OCI-LY3 (cell line): Measurements from ENCODE around the gene EIF4E1B.

Experiments used
- H2AFZ ChIP-seq: fragments of 200-600, 300-600 bp; shearing (Covaris generic); 2 replicates; pipeline ENCODE4 v1.6.0; 2014; ENCODE audit warnings: antibody characterized with exemption, low read depth, low read length
- H3K27ac ChIP-seq: fragments of 200-600, 300-600 bp; sonication (generic); 2 replicates; pipeline ENCODE4 v1.5.1; 2014; ENCODE audit warnings: mild to moderate bottlenecking, low read length, moderate library complexity, mixed read lengths
- H3K27me3 ChIP-seq: fragments of 200-600, 300-600 bp; sonication (generic); 2 replicates; pipeline ENCODE4 v1.6.1; 2014; ENCODE audit warnings: low read depth, low read length, mixed read lengths
- H3K36me3 ChIP-seq: fragments of 200-600, 300-600 bp; sonication (generic); replicated peaks from 2 replicates; pipeline ENCODE3; 2014; ENCODE audit warnings: low read depth, low read length, mixed read lengths
- H3K4me1 ChIP-seq: fragments of 300-600, 200-600 bp; sonication (generic); 2 replicates; pipeline ENCODE4 v1.6.1; 2014; ENCODE audit warnings: low read length, mixed read lengths
- H3K4me2 ChIP-seq: fragments of 200-600, 300-600 bp; sonication (generic); 2 replicates; pipeline ENCODE4 v1.6.1; 2014; ENCODE audit warnings: low read length, mixed read lengths
- H3K4me3 ChIP-seq: fragments of 300-600, 200-600 bp; sonication (generic); 2 replicates; pipeline ENCODE4 v1.5.1; 2014; ENCODE audit warnings: antibody characterized with exemption, mild to moderate bottlenecking, low read length, moderate library complexity
- H3K79me2 ChIP-seq: fragments of 300-600, 200-600 bp; shearing (Covaris generic); 2 replicates; pipeline ENCODE4 v1.6.1; 2014; ENCODE audit warnings: mild to moderate bottlenecking, low read length, mixed read lengths
- H3K9ac ChIP-seq: fragments of 300-600, 200-600 bp; shearing (Covaris generic); 2 replicates; pipeline ENCODE4 v1.6.0; 2014; ENCODE audit warnings: mild to moderate bottlenecking, low read length, moderate library complexity
- H3K9me3 ChIP-seq: fragments of 200-600, 300-600 bp; shearing (Covaris generic); 2 replicates; pipeline ENCODE4 v1.6.1; 2014; ENCODE audit warnings: low read length, mixed read lengths; ENCODE audit not compliant: insufficient read depth
- H4K20me1 ChIP-seq: fragments of 200-600, 300-600 bp; sonication (generic); 2 replicates; pipeline ENCODE4 v1.6.1; 2016; ENCODE audit warnings: low read length, mixed read lengths; ENCODE audit not compliant: insufficient read depth
- CTCF ChIP-seq: fragments of 200-600, 300-600 bp; sonication (generic); IDR thresholded peaks from 2 replicates; pipeline ENCODE4 v1.5.1; 2014; ENCODE audit warnings: antibody characterized with exemption, low read length, low read depth
- EZH2phosphoT487 ChIP-seq: fragments of 200-600 bp; shearing (Covaris generic); IDR thresholded peaks from 2 replicates; pipeline ENCODE4 v1.6.1; 2018; ENCODE audit warnings: antibody characterized with exemption, mixed run types, low read depth

The EIF4E1B gene

GRCh38 chr5:176661676-176662075 is 31.2 kb downstream of the EIF4E1B start:
- Histone ChIP-seq H3K36me3 (no peaks in the 10 kb centered on the region), H3K79me2 (no peaks in the 10 kb centered on the region), H3K27ac (no peak overlapping the region), H3K4me1 (peaks cover 17% of the 10 kb centered on the region), H3K4me2 (no peak overlapping the region), H4K20me1 (no peaks in the 10 kb centered on the region), H3K4me3 (no peak overlapping the region), H3K9me3 (no peaks in the 10 kb centered on the region), H3K9ac (no peak overlapping the region), H2AFZ (no peak overlapping the region), H3K27me3 (no peaks in the 10 kb centered on the region)
- TF ChIP-seq CTCF: no peak
- TF ChIP-seq EZH2phosphoT487: no peak

- H3K9me3 ChIP-seq: no peaks in the 10 kb centered on the region
- TF ChIP-seq EZH2phosphoT487 (no peak), CTCF (no peak)
- peaks cover 17% of the 10 kb centered on the region for H3K4me1 ChIP-seq
- H2AFZ ChIP-seq: no peak overlapping the region
- no peak overlapping the region for H3K9ac ChIP-seq
- H3K4me3 ChIP-seq: no peak overlapping the region
- no peaks in the 10 kb centered on the region for H4K20me1 ChIP-seq
- H3K27me3 ChIP-seq: peaks cover 6% of the 10 kb centered on the region
- no peak overlapping the region for H3K27ac ChIP-seq
- H3K36me3 ChIP-seq: no peaks in the 10 kb centered on the region
- H3K4me2 ChIP-seq: no peak overlapping the region
- no peaks in the 10 kb centered on the region for H3K79me2 ChIP-seq
These were observed 32.2 kb downstream of the EIF4E1B start for GRCh38 chr5:176662371-176663333.

- H3K27me3 ChIP-seq: peaks cover 15% of the 10 kb centered on the region
- TF ChIP-seq CTCF (no peak), EZH2phosphoT487 (no peak)
These were observed 33.1 kb downstream of the EIF4E1B start for GRCh38 chr5:176663566-176663965.

GRCh38 chr5:176664479-176664878 is 34.0 kb downstream of the EIF4E1B start:
- H3K4me3 ChIP-seq: no peak overlapping the region
- no peak overlapping the region for H3K4me2 ChIP-seq
- no peak overlapping the region for H3K27ac ChIP-seq
- peaks cover 23% of the 10 kb centered on the region for H3K27me3 ChIP-seq
- no peaks in the 10 kb centered on the region for H3K79me2 ChIP-seq
- H3K4me1 ChIP-seq: 0 out of 2 replicates have a peak, but pooled peaks cover 3% of the 10 kb centered on the region
- no peak overlapping the region for H3K9ac ChIP-seq
- H3K9me3 ChIP-seq: no peaks in the 10 kb centered on the region
- no peak for TF ChIP-seq EZH2phosphoT487
- TF ChIP-seq CTCF: no peak
- no peaks in the 10 kb centered on the region for H4K20me1 ChIP-seq
- no peak overlapping the region for H2AFZ ChIP-seq
- H3K36me3 ChIP-seq: no peaks in the 10 kb centered on the region

More at GRCh38 chr5:176663566-176663965, 33.1 kb downstream of the EIF4E1B start:
- no peaks in the 10 kb centered on the region for H3K9me3 ChIP-seq
- H2AFZ ChIP-seq: no peak overlapping the region
- no peaks in the 10 kb centered on the region for H3K36me3 ChIP-seq
- H3K4me1 ChIP-seq: peaks cover 12% of the 10 kb centered on the region
- H3K79me2 ChIP-seq: no peaks in the 10 kb centered on the region
- no peak overlapping the region for H3K4me2 ChIP-seq
- no peak overlapping the region for H3K9ac ChIP-seq
- H4K20me1 ChIP-seq: no peaks in the 10 kb centered on the region
- H3K4me3 ChIP-seq: no peak overlapping the region
- no peak overlapping the region for H3K27ac ChIP-seq
